Suprapubic skin (tissue), 4 donors: ENCODE data around the gene OXA1L.

ENCODE experiments used
- POLR2A ChIP-seq, 2 donors: fragments of 450-650 bp; IDR thresholded peaks; one replicate each; pipeline ENCODE4 v1.6.1; 2017; ENCODE audit warnings: antibody characterized with exemption in 2 of 2, mild to moderate bottlenecking in 2 of 2, moderate library complexity in 2 of 2
- POLR2AphosphoS5 ChIP-seq, 3 donors: sonication (generic); formaldehyde crosslinking; IDR thresholded peaks; one replicate each; pipeline ENCODE4 v1.6.1; 2017; ENCODE audit warnings: antibody characterized with exemption in 3 of 3
- TF ChIP-seq, protein P1 (sequence below), 2 donors: fragments of 200-600 bp in 1 of 2; fragments of 450-650 bp in 1 of 2; sonication (generic) in 1 of 2; IDR thresholded peaks; one replicate each; pipeline ENCODE4 v1.5.1; 2016 to 2019; ENCODE audit warnings: antibody characterized with exemption in 2 of 2, mild to moderate bottlenecking in 1 of 2, moderate library complexity in 1 of 2

DNA sequence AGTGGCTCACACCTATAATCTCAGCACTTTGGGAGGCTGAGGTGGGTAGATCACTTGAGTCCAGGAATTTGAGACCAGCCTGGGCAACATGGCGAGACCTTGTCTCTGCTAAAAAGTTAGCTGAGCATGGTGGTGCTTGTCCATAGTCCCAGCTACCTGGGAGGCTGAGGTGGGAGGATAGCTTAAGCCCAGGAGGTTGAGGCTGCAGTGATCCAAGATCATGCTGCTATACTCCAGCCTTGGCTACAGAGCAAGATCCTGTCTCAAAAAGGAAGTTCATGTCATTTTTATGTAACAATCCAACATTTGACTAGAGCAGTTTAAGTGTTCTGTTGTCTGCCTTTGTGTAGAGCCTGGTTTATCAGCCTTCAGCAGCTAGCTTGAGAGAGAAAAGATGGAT is 6.2 kb downstream of the OXA1L start:
- TF ChIP-seq, protein P1, sequence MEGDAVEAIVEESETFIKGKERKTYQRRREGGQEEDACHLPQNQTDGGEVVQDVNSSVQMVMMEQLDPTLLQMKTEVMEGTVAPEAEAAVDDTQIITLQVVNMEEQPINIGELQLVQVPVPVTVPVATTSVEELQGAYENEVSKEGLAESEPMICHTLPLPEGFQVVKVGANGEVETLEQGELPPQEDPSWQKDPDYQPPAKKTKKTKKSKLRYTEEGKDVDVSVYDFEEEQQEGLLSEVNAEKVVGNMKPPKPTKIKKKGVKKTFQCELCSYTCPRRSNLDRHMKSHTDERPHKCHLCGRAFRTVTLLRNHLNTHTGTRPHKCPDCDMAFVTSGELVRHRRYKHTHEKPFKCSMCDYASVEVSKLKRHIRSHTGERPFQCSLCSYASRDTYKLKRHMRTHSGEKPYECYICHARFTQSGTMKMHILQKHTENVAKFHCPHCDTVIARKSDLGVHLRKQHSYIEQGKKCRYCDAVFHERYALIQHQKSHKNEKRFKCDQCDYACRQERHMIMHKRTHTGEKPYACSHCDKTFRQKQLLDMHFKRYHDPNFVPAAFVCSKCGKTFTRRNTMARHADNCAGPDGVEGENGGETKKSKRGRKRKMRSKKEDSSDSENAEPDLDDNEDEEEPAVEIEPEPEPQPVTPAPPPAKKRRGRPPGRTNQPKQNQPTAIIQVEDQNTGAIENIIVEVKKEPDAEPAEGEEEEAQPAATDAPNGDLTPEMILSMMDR (IDR thresholded peaks at IDR 0.05) = no peak
- no peak for TF ChIP-seq POLR2A (IDR thresholded peaks at IDR 0.05)
- no peak for TF ChIP-seq POLR2AphosphoS5 (IDR thresholded peaks at IDR 0.05)
